ENCODE results near the gene VSTM5. TPM values are rescaled to one million over a fixed set of nuclear protein-coding genes. Genes with fewer than 3 reads are reported as not detected.

Gene VSTM5
- total RNA-seq, 1 donor from 2014 or later: 1.2 TPM

DNA sequence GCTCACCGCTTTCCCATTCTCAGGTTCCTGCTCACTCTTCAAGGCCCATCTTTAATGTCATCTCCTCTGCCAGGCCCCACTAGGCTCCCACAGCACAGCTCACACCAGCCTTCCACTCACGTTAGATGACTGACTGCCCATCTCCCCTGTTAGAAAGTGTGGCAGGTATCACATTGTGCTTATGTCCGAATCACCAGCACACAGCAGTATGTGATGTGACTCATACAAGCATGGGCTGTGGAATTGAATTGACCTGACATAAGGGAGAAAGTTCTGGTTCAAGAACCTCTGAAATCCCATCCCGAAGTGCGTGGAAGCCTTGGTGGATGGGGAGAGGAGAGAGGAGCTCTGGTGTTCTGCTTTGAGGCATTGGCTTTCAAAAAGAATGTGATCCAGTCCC, 6.5 kb downstream of the VSTM5 start:
- FAIRE-seq: no peak
- no peak for DNase-seq (ENCODE audit: low spot score in 2 of 2)

DNA sequence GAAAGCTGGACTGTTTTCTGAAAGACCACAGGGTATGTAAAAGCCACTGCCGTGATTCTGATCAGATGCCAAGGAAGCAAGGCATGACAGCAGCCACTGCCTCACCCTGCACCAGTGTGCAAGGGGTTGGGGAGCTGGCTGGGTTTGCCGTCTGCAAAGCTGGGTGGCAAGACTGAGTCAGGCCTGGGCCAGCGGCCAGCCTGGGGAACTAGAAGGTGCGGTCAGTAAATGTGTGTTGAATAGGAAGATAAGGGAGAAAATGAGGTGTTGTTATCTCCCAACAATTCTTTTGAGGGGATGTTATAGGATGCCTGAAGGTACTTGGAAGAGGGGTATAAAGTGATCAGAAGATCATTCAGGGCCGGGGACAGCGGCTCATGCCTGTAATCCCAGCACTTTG, 8.0 kb downstream of the VSTM5 start:
- DNase-seq (ENCODE audit: low spot score in 2 of 2) (no peak), FAIRE-seq (no peak)

DNA sequence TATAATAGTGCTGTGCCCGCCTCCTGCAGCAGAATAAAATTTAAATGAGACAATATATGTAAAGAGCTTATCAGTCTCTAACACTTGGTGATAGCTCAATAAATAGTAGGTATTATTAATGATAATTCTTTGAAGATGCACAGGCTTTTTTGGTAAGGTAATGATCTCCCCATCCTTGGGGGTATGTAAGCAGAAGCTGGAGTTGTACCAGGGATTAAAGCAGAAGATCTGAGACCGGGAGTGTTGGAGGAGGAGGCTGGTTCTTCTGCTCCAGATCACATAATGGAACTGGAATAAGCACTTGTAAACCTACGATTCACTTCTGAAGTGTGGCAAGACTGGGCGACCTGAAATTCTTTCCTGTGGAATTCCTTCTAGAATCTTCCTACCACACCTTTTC, 8.4 kb downstream of the VSTM5 start:
- FAIRE-seq (no peak), DNase-seq (ENCODE audit: low spot score in 2 of 2) (no peak)

DNA sequence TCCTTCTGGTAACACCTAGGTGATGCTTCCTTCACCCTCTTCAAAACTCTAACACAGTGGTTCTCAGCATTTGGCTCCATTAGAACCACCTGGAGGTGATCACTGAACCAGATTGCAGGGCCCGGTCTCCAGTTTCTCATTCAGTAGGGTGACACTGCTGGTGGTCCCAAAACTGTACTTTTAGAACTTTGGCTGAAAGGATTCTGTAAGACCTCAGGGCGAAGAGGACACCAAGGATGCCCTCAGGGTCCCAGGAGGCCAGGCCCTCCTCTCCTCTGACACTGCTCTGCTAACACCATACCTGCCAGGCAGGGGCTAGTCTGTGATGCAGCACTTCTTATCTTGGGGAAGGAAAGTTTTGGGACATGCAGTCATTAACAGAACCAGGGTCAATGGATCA, 9.0 kb downstream of the VSTM5 start:
- DNase-seq (ENCODE audit: low spot score in 2 of 2): no peak
- no peak for FAIRE-seq

DNA sequence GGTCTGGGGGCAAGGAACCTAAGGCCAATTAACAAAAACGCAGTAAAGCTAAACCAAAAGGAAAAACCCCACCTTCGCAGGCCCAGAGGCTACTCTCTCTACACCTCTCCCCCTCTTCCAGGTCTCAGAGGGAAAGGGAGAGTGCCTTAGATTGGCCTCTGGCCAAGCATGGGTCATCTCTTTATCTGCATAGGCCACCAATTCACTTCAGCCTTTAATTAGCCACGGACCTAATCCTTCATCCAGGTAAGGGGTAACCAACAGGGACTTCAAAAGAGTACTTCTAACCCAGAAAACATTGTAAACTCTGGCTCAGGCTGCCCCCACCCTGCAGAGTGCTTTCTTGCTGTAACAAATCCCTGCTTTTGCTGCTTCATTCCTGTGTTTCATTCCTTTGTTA, 9.4 kb downstream of the VSTM5 start:
- no peak for FAIRE-seq
- no peak for DNase-seq (ENCODE audit: low spot score in 2 of 2)

DNA sequence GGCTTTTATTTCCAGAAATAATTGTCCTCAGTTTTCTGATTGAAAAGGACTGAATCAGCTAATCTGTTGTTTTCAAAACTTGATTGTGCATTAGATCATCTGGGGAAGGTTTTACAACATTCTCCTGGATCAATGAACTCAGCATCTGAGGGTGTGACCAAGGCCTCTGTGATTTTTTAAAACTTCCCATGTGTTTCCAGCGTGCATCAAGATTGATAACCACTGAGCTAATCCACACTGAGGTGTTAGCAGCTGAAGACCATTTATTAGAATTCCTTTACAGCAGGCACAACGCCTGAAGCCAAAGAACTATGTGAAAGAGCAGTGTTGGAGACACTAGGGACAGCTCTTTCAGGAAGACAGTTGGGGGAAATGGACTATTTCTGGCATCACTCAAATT, 10.2 kb downstream of the VSTM5 start:
- DNase-seq (ENCODE audit: low spot score in 2 of 2): no peak
- FAIRE-seq: no peak

DNA sequence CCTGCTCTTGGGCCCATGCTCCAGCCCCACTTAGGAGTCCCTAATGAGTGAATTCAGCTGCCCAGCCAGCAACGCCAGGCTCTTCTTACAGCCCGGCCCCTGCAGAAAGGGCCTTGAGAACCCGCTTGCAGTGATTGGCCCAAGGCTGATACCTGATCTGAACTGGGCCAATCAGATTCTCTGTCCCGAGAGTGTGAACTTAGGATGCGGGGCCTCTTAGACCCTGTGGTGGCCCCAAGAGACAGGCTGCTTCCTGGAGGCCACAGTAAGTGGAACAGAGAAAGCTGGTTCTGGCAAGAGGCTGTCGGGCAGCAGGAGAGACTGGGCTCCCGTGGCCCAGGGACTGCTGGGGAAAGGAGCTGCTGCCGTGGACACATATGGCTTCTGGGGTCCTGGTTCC, 11.5 kb downstream of the VSTM5 start:
- FAIRE-seq (no peak), DNase-seq (ENCODE audit: low spot score in 2 of 2) (no peak)

DNA sequence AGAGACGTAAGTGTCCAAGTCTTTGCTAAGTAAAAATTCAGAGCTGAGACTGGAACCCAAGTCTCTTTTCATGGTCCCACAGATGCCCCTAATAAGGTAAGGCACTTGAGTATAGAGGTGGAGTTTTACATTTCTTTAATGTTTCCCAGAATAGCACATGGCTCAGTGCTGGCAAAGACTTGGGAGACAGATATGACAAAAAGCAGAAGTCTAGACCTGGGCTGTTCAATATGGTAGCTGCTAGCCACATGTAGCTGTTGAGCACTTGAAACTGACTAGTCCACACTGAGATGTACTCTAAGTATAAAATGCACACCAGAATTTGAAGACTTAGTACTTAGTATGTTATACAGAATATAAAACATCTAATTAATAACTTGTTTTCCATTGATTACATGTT, 17.6 kb downstream of the VSTM5 start:
- DNase-seq (ENCODE audit: low spot score in 2 of 2): no peak

DNA sequence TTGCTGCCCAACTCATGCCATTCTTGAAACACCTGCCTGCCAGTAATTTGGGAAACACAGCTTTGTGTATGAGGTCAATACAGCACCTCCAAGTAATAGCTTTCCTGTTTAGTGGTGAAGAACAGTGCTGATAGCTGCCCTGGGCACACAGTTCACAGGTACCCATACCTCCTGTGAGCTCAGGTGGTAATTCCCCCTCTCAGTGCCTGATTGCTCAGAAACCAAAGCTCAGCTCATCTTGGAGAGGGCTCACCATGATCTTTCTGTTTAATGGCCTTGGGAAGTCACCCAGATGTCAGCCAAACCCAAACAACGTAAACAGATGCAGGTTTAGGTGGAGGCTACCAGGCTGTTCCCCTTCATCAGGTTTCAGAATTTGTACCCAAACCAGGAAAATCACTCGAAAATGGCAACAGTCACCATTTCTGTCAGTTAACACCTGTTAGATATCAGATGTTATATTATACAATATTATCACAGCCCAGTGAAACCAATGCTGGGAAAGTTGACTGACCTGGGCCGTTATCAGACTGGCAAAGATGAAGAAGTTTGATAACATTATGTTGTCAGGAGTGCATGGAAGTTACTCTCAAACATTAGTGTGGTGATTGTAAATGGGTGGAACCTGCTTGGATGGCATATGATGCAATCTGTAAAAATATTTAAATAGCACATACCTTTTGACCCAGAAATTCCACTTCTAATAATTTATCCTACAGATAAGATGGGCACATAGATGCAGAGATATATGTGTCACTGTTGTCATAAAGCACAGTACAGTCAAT, 18.9 kb downstream of the VSTM5 start:
- FAIRE-seq: no peak
- no peak for DNase-seq (ENCODE audit: low spot score in 2 of 2)

More for the DNA sequence above, 17.6 kb downstream of the VSTM5 start:
- no peak for FAIRE-seq

DNA sequence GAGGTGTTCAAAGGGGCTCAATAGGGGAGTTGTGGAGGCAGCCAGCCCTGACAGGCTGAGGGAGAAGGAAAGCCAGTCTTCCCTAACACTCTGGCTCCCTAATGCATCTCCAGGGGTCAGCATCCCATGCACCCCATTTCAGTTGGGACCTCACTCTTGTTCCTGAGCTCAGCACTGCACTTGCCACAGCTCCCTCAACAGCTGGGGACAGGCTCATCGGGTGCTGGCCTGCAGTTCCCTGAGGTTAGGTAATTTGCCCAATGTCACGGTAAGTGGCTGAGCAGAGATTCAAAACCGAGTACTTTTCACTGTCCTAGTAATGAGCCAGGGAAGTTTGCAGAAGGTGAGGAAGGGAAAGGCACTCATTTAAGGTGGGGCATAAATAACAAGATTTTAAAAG, 20.8 kb downstream of the VSTM5 start:
- DNase-seq (ENCODE audit: low spot score in 2 of 2): no peak
- FAIRE-seq: no peak

DNA sequence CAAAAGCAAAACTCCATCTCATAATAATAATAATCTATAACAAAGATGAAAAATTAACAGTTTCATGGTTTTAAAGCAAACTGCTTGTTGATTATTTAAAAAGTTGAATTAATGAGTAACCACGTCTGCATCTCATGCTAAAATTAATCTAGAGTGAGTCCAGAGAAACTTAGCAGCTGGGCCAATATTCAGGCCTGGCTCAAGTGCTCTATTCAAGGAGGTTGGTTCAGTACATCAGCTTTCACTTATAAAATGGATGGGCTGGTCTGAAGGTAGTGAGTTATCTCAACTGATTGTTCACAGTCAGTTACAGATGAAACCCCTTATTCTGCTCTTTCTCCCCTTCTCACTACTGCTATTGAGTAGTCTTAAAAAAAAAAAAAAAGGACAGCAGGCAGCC, 23.1 kb downstream of the VSTM5 start:
- DNase-seq (ENCODE audit: low spot score in 2 of 2) (no peak), FAIRE-seq (no peak)

DNA sequence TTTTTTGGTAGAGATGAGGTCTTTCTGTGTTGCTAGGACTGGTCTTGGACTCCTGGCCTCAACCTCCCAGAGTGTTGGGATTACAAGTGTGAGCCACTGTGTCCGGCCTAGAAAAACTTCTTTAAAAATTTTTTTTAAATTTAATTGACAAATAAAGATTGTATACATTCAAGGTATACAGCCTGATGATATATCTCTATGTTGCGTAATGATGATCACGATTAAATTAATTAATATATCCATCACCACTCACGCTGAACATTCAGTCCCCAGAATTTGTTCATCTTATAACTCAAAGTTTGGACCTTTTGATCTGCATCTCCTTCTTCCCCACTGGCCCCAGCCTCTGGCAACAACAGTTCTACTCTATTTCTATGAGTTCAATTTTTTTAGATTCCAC, 27.2 kb downstream of the VSTM5 start:
- DNase-seq (ENCODE audit: low spot score in 2 of 2) (no peak), FAIRE-seq (no peak)

DNA sequence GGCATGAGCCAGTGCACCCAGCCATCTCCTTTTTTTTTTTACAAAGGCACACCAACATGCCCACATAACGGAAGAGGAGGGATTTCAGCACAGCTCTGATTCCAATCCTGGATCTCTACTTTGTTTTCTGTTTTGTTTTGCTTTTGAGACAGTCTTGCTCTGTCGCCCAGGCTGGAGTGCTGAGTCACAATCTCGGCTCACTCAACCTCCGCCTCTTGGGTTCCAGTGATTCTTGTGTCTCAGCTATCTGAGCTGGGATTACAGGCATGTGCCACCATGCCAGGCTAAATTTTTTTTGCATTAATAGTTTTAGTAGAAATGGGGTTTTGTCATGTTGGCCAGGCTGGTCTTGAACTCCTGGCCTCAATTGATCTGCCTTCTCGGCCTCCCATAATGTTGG, 28.1 kb downstream of the VSTM5 start:
- DNase-seq (ENCODE audit: low spot score in 2 of 2) (no peak), FAIRE-seq (no peak)

DNA sequence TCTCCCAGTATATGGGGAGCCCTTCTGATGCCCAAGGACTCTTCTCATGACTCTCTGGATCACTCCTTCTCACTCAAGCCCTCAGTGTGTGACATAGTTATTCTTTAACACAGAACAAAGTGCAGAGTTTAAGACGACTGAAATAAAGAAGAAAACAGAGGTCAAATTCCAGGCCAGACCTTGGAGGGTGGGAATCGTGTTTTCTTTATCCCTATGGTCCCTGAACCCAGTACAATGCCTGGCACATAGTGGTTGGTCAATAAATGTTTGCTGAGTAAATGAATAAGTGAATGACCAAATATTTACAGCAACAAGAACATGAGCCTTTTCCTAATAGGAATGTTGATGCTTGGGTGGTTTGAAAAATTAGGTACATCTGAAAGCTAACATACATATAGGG, 28.8 kb downstream of the VSTM5 start:
- DNase-seq (ENCODE audit: low spot score in 2 of 2) (no peak), FAIRE-seq (no peak)

DNA sequence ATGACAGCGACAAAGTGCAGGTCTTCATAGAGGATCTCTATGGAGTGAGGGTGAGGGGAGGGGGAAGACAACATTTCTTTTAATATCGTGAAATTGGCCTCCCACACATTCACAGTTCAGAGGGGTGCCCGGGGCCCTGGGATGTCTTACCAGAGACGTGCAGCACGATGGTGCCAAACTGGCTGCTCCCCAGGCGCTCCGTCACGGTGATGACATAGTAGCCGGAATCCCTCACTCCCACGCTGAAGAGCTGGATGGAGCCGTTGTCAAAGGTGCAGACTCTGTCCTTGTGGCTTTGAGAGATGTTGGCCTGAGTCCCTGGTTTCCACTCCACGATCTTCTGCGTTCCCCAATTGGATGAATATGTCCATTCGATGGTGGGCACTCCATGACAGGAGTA, 29.6 kb downstream of the VSTM5 start:
- FAIRE-seq: no peak
- no peak for DNase-seq (ENCODE audit: low spot score in 2 of 2)

DNA sequence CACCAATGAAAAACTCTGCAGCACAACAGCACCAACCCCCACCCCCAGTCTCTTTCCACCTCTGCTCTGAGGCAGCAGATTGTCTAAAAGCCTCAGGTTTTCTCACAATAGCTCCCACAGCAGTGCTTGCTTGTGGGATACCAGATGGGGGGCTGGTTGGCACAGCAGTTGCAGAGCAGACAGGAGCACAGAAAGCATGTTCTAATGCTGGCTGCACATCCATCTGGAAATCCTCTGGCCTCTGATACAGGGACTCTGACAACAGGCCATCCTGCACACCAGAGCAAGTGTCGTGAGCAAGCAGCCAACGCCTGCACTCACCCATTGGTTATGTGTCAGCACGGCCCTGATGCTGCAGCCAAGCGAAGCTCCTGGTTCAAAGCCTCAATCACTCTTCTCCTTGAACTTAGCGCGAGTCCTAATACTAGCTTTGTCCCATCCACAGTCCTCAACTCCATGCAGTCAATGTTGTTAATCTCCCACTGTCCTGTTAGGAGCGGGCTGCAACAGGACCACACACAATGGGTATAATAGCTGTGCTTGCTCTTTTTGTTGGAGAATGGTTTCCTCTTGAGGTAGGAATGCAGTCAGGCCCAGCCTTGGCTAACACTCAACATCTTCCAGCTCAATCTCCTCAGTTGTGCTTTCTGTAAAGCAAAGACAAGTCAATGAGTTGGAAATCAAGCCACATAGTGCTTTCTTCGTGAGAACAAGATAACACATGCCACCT, 30.3 kb downstream of the VSTM5 start:
- DNase-seq (ENCODE audit: low spot score in 2 of 2): no peak
- no peak for FAIRE-seq

DNA sequence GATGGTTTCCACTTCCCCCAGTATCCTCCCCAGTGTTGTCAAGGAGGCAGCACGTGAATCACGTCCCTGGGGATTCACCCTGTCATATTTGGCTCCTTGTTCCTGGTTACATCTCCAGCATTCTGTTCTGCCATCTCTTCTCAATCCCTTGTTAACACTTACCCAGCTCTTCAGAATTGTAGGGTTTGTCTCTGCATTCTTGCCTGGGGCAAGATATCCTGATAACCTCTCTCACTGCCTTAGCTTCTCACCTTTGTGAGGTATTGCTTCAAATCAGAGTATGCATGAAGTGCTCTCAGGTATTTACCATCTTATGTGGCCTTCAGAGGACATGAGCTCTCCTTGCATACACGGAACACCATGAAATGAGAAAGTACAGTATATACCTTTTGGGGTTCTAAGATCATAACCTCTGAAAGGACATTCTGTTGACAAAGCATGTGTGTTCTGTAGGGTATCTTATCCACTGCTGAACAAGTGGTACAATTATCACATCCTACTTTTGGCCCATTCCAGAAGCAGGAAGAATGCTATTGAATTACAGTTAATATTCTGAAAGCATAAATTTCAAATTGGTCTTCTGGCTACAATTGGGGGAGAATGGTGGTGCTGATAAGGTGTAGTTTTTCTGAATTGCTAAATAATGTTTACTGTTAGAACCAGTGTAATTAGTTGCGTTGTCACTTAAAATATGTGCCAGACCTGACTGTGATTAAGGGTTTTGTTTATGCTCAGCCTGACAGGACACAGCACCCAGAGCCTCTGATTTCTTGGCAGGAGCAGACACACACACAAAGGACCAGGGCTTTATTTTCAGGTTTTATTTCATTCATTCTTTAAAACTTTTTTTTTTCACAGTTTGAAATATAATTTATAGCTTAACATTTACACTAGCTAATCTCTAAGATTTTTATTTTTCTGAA, 32.7 kb downstream of the VSTM5 start:
- FAIRE-seq (no peak), DNase-seq (ENCODE audit: low spot score in 2 of 2) (no peak)

DNA sequence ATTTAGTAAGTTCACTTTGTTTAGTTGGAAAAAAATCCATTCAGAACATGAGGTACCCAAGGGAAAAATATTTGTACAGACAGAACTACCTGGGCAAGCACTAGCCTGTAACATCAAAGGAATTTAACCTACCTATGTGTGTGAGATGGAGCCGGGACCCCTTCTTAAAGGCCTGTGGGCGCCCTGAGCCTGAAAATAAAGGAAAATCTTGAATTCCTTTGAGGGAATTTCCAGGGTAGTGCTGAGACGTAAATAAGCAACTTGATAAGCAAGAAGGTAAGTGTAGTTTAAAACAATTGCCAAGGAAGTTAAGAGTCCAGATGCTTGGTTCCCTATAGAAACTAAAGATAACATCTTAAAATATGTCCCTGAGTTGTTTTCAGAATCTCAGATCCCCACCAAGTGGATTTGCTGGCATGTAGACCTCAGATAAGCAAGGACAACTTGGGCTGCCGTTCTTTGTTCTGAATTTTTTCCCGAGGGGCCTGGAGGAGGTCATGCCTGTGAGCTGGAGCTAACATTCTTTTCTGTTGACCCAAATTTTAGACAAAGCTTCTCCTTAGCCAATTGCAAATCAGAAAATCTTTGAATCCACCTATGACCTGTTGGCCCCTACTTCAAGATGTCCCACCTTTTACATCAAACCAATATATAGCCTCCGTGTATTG, 35.3 kb downstream of the VSTM5 start:
- FAIRE-seq (no peak), DNase-seq (ENCODE audit: low spot score in 2 of 2) (no peak)

DNA sequence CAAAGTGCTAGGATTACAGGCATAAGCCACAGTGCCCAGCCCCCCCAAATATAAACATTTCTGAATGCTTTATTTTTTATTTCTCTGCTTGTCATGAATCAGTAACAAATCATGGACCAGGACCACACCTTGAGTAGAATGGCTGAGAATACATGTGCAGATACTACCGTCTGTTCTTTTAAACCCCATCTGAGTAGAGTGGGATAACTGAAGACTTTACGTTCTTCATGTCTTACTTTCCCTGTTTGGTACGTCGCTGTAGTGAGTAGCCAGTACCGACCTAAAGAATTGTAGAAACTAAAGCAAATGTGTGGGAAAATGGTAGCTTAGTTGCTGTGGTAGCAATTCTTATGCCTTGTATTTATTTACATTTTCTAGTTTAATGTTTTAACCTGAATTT, 36.4 kb downstream of the VSTM5 start:
- no peak for DNase-seq (ENCODE audit: low spot score in 2 of 2)
- no peak for FAIRE-seq

DNA sequence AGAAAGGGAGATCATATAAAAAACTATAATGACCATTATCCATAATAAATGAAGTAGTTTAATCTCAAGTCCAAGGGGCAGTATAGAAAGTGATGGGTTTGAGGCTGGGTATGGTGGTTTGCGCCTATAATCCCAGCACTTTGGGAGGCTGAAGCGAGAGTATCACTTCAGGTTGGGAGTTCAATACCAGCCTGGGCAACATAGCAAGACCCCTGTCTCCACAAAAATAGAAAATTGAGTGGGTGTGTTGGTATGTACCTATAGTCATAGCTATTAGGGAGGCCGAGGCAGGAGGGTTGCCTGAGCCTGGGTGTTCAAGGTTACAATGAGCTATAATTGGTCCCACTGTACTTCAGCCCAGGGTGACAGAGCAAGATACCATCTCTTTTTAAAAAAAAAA, 42.4 kb downstream of the VSTM5 start:
- no peak for DNase-seq (ENCODE audit: low spot score in 2 of 2)
- FAIRE-seq: no peak

DNA sequence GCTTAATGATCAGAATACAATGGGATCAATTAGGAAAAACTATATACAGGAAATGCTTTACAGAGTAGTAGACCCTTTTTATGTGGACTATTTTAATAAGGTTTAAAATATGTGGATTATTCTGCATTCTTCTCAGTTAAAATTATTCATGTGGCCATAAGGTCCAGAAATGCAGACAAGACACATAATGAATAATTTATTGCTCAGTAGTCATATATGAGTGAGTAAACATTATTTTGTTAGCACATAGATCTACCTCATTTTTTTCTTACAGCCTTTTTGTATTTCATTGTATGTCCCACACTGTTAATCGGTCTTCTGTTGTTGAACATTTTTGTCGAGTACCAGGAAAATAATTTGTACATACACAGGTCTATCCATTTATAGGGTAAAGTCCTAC, 45.5 kb downstream of the VSTM5 start:
- DNase-seq (ENCODE audit: low spot score in 2 of 2): no peak
- no peak for FAIRE-seq

All from frontal cortex (tissue), 4 donors.